Neural progenitor cell (in vitro differentiated cells): ENCODE results near the gene XYLT1. TPM values are rescaled to one million over a fixed set of nuclear protein-coding genes. Genes with fewer than 3 reads are reported as not detected.

Experiments used
- DNase-seq: peaks from one replicate; pipeline ENCODE4 v3.0.0-alpha.2; 2016; ENCODE audit warnings: low spot score
- H2AFZ ChIP-seq: fragments of 200-600 bp; sonication (generic); replicated peaks from 2 replicates; pipeline ENCODE4 v1.6.1; 2016; ENCODE audit warnings: antibody characterized with exemption
- H3F3A ChIP-seq: fragments of 200-600 bp; sonication (generic); 2 replicates; pipeline ENCODE4 v1.6.1; 2016; ENCODE audit warnings: antibody characterized with exemption, low read depth
- H3K27ac ChIP-seq: fragments of 200-600 bp; sonication (generic); 2 replicates; pipeline ENCODE4 v1.5.1; 2016; ENCODE audit warnings: mild to moderate bottlenecking
- H3K27me3 ChIP-seq: fragments of 200-600 bp; sonication (generic); 2 replicates; pipeline ENCODE4 v1.6.1; 2016; ENCODE audit warnings: mild to moderate bottlenecking, moderate library complexity
- H3K36me3 ChIP-seq: fragments of 200-600 bp; sonication (generic); 2 replicates; pipeline ENCODE4 v1.5.1; 2016
- H3K4me1 ChIP-seq: fragments of 200-600 bp; sonication (generic); 2 replicates; pipeline ENCODE4 v1.6.1; 2016; ENCODE audit warnings: mixed run types
- H3K4me2 ChIP-seq: fragments of 200-600 bp; sonication (generic); 2 replicates; pipeline ENCODE4 v1.6.1; 2016
- H3K4me3 ChIP-seq: fragments of 200-600 bp; sonication (generic); 2 replicates; pipeline ENCODE4 v1.5.1; 2016
- H3K79me2 ChIP-seq: fragments of 200-600 bp; sonication (generic); 2 replicates; pipeline ENCODE4 v1.6.1; 2016; ENCODE audit warnings: low read depth
- H3K9ac ChIP-seq: fragments of 200-600 bp; sonication (generic); 2 replicates; pipeline ENCODE4 v1.6.1; 2016
- H3K9me3 ChIP-seq: fragments of 200-600 bp; sonication (generic); 2 replicates; pipeline ENCODE4 v1.5.1; 2016; ENCODE audit warnings: low read depth
- H4K20me1 ChIP-seq: fragments of 200-600 bp; sonication (generic); 2 replicates; pipeline ENCODE4 v1.6.1; 2016; ENCODE audit warnings: low read depth
- H3K27ac Mint-ChIP-seq: 3 replicates; pipeline ENCODE4 v1.8.0; 2021; ENCODE audit warnings: mixed read lengths
- H3K27me3 Mint-ChIP-seq: 2 replicates; pipeline ENCODE4 v1.8.0; 2022; ENCODE audit warnings: low read depth, mild to moderate bottlenecking, inconsistent platforms, moderate library complexity, mixed read lengths; ENCODE audit not compliant: insufficient read depth
- H3K36me3 Mint-ChIP-seq: 3 replicates; pipeline ENCODE4 v1.8.0; 2021; ENCODE audit warnings: mixed read lengths
- H3K4me1 Mint-ChIP-seq: 3 replicates; pipeline ENCODE4 v1.8.0; 2021; ENCODE audit warnings: mixed read lengths
- H3K4me3 Mint-ChIP-seq: 3 replicates; pipeline ENCODE4 v1.8.0; 2021; ENCODE audit warnings: mild to moderate bottlenecking, moderate library complexity, mixed read lengths
- H3K9me3 Mint-ChIP-seq: 3 replicates; pipeline ENCODE4 v1.8.0; 2020; ENCODE audit warnings: mixed read lengths
- CTCF ChIP-seq: fragments of 200-600 bp; sonication (generic); IDR thresholded peaks from 2 replicates; pipeline ENCODE4 v1.5.1; 2017; ENCODE audit warnings: antibody characterized with exemption, mild to moderate bottlenecking
- EZH2 ChIP-seq: fragments of 200-600 bp; sonication (generic); IDR thresholded peaks from 2 replicates; pipeline ENCODE4 v1.6.1; 2017; ENCODE audit warnings: antibody characterized with exemption, mild to moderate bottlenecking, moderate library complexity
- EZH2phosphoT487 ChIP-seq: fragments of 200-600 bp; sonication (generic); IDR thresholded peaks from 2 replicates; pipeline ENCODE4 v1.6.1; 2017; ENCODE audit warnings: antibody characterized with exemption
- total RNA-seq: library from RNA; depleted of rRNA; stranded (reverse); fragments of >200 nt; gene quantifications from 2 replicates; pipeline ENCODE4 v1.2.3, GENCODE V29; 2015; ENCODE audit warnings: low replicate concordance

The XYLT1 gene
- total RNA-seq, 1 donor from 2014 or later, result 5.9 TPM

GRCh38 chr16:17433577-17434451 lies 36.9 kb downstream of the XYLT1 start:
- H3K27me3 ChIP-seq, result no peaks in the 10 kb centered on the region
- H3K9me3 ChIP-seq, result no peaks in the 10 kb centered on the region
- Mint-ChIP-seq H3K27ac (no peak overlapping the region), H3K27me3 (peaks cover 4% of the 10 kb centered on the region), H3K36me3 (peaks cover 2% of the 10 kb centered on the region), H3K9me3 (peaks cover 3% of the 10 kb centered on the region), H3K4me1 (peaks cover 15% of the 10 kb centered on the region), H3K4me3 (no peak overlapping the region)
- H3K9ac ChIP-seq, result no peak overlapping the region
- peak; percentile 78 for DNase-seq
- no peak overlapping the region for H2AFZ ChIP-seq
- peak overlapping the region; percentile 50 for H3K4me2 ChIP-seq
- peaks cover 22% of the 10 kb centered on the region for H3K4me1 ChIP-seq
- no peak overlapping the region for H3K27ac ChIP-seq
- peaks cover 20% of the 10 kb centered on the region for H4K20me1 ChIP-seq
- H3K36me3 ChIP-seq, result no peaks in the 10 kb centered on the region
- H3F3A ChIP-seq, result peaks cover 30% of the 10 kb centered on the region
- H3K4me3 ChIP-seq, result no peak overlapping the region
- TF ChIP-seq EZH2 (no peak), EZH2phosphoT487 (no peak), CTCF (no peak)
- H3K79me2 ChIP-seq, result no peaks in the 10 kb centered on the region

GRCh38 chr16:17432901-17433576 lies 37.7 kb downstream of the XYLT1 start:
- Histone ChIP-seq H3K79me2 (no peaks in the 10 kb centered on the region), H3K9me3 (no peaks in the 10 kb centered on the region), H3F3A (peaks cover 37% of the 10 kb centered on the region), H2AFZ (no peak overlapping the region), H3K36me3 (no peaks in the 10 kb centered on the region), H3K9ac (no peak overlapping the region), H3K4me3 (no peak overlapping the region), H3K27me3 (no peaks in the 10 kb centered on the region), H3K4me2 (peak overlapping the region; percentile 50), H4K20me1 (peaks cover 27% of the 10 kb centered on the region), H3K27ac (no peak overlapping the region), H3K4me1 (peaks cover 27% of the 10 kb centered on the region)
- Mint-ChIP-seq H3K27ac (no peak overlapping the region), H3K36me3 (peaks cover 2% of the 10 kb centered on the region), H3K27me3 (peaks cover 9% of the 10 kb centered on the region), H3K4me1 (peaks cover 15% of the 10 kb centered on the region), H3K9me3 (peaks cover 3% of the 10 kb centered on the region), H3K4me3 (no peak overlapping the region)
- DNase-seq, result no peak
- TF ChIP-seq EZH2phosphoT487 (no peak), EZH2 (no peak), CTCF (no peak)

- Histone ChIP-seq H3K27ac (no peak overlapping the region), H3K79me2 (no peaks in the 10 kb centered on the region), H3K36me3 (no peaks in the 10 kb centered on the region), H3K9ac (no peak overlapping the region), H3K4me1 (peaks cover 27% of the 10 kb centered on the region), H4K20me1 (peaks cover 29% of the 10 kb centered on the region), H3K4me2 (no peak overlapping the region), H3K27me3 (no peaks in the 10 kb centered on the region), H2AFZ (no peak overlapping the region), H3F3A (peaks cover 38% of the 10 kb centered on the region), H3K4me3 (no peak overlapping the region), H3K9me3 (no peaks in the 10 kb centered on the region)
- TF ChIP-seq CTCF (peak; percentile 8), EZH2phosphoT487 (no peak)
- H3K36me3 Mint-ChIP-seq, result peaks cover 5% of the 10 kb centered on the region
- H3K27ac Mint-ChIP-seq, result no peak overlapping the region
- peaks cover 3% of the 10 kb centered on the region for H3K9me3 Mint-ChIP-seq
- H3K27me3 Mint-ChIP-seq, result peaks cover 9% of the 10 kb centered on the region
- DNase-seq, result no peak
- H3K4me3 Mint-ChIP-seq, result no peak overlapping the region
- peaks cover 15% of the 10 kb centered on the region for H3K4me1 Mint-ChIP-seq
Observed at GRCh38 chr16:17431968-17432625, 38.7 kb downstream of the XYLT1 start.
